IPS-NIHi11 (cell line): Measurements from ENCODE around the gene DOCK4.
A peak's percentile ranks its signal among the peaks of the same experiment; 100 is the strongest.

Experiments
- DNase-seq: peaks from one replicate; pipeline ENCODE4 v3.0.0; 2012; ENCODE audit warnings: mixed read lengths, low spot score

Gene DOCK4

DNA sequence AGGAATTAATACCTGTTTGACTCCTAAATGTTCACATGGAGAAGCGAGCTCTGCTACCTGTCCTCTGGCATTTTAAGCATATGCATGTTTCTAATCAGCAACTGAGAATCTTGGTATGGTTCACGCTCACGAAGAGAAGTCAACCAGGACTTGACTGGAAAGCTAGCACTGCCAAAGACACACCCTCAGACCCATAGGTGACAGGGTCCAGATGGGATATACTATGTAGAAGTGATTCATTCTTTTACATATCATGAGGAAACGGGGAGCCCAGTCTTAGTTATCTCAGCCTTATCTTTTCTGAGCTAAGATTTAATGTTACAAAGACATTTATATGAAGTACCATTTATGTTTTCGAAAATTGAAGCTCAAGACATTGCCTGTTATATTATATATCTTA, 313.0 kb downstream of the DOCK4 start:
- no peak for DNase-seq

DNA sequence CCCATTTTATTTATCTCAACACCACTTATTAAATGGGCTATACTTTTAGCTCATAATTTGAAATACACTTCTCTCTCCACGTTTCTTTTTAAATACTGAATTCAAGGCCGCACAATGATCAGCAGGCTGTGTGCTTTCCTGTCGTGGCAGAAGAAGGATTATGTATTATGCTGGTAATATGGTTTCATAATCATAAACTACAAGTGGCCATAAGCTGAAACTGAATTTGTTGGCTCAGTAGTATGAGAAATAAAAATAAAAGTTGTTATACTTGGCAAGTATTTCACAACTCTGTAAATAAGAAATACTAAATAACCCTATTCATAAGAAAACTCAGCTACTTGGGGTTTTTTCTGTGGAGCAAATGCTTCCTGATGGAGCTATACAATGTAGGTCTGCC, 313.6 kb downstream of the DOCK4 start:
- DNase-seq: no peak

GRCh38 chr7:111887734-111888133, 318.5 kb downstream of the DOCK4 start:
- DNase-seq: no peak

DNA sequence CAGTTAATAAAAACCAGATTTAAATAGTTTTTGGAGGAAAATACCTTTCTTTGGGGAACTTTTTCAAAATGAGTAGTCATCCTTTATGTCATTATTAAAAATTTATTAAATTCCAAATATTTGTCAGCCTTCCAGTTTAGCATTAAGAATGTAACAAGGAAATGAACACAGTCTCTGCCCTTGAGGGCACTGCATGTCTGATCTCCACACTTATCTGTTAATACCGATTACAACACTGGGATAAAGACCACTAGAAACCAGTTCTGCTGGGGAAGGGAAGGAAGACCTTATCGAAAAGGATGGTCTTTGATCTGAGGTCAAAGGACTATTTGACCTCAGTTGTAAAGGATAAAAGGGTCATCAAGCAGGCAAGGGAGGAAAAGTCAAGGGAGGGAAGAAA, 320.0 kb downstream of the DOCK4 start:
- DNase-seq: no peak

DNA sequence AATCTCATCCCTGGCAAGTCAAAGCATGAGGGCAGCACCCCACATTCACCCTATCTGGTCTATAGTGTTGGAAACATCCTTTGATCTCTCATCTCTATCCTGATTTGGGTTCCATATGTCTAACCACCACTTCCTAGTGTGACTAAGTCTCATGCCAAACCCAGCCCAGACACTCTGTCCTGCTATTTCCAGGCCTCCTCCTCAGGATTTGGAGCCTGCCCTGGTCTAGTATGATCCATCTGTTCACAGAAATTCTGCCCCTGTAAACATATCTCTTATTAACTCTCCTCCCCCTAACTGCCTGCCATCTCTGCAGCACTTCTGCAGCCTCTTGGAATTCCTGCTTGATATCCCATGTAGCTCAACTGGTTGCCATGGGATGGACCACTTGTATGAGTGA, 323.0 kb downstream of the DOCK4 start:
- no peak for DNase-seq

DNA sequence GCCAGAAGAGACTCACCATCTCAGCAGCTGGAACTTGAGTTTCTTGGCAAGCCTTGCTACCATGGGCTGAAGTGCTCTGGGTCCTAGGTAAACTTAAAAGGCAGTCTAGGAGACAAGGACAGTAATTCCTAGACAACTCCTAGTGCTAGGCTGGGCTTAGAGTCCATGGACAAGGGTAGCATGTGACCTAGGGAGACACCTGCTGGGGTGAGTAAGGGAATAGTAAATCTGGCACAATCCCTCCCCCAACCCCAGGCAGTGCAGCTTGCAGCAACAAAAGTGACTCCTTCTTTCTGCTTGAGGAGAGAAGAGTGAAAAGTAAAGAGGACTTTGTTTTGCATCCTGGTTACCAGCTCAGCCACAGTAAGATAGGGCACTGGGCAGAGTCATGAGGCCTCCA, 327.4 kb downstream of the DOCK4 start:
- DNase-seq: no peak

- DNase-seq: no peak
Measured at GRCh38 chr7:111877931-111878330, 328.3 kb downstream of the DOCK4 start.

- DNase-seq: peak; percentile 29
Measured at GRCh38 chr7:111873963-111874690, 332.1 kb downstream of the DOCK4 start.

GRCh38 chr7:111873326-111873646, 332.9 kb downstream of the DOCK4 start:
- no peak for DNase-seq

- DNase-seq: no peak
Measured at GRCh38 chr7:111872450-111873325, 333.5 kb downstream of the DOCK4 start.

DNA sequence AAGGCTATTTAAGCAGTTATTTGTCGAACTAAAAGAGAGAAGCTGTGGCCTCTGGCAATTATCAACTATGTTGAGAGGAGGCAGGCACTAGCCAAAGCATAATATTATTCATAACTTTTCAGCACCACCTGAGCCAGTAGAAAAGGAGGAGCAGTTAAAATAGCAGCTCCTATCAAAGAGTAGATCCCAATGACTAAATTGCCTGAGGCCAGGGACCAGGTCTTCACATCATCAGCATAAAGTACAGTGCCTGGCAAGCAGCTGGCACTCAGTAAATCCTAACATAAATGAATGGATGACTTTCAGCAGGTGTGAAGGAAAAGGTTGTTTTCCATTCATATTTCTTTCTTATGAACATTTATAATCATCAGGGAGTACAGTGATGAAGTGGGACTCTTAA, 334.9 kb downstream of the DOCK4 start:
- no peak for DNase-seq

GRCh38 chr7:111869280-111869679, 336.9 kb downstream of the DOCK4 start:
- no peak for DNase-seq

GRCh38 chr7:111867348-111867931, 338.8 kb downstream of the DOCK4 start:
- DNase-seq: no peak

DNA sequence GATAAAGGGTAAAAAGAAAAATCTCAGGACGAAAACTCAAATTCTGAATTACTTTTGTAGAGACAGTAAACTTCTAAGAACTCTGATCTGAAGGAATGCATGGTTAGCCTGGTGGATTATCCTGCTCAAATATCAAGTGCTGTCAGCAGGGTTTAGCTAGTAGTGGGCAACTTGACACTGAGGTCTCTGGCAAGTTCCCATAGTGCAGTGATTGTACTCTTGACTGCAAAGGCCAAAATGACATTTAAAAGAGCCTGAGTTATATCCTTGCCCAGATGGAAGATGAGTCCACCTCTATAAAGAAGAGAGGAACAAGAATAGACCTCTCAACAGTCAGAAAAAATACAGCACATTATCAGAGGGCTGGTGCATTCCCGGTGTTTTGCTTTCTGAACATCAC, 339.4 kb downstream of the DOCK4 start:
- DNase-seq: no peak

GRCh38 chr7:111865430-111865829, 340.8 kb downstream of the DOCK4 start:
- no peak for DNase-seq

DNA sequence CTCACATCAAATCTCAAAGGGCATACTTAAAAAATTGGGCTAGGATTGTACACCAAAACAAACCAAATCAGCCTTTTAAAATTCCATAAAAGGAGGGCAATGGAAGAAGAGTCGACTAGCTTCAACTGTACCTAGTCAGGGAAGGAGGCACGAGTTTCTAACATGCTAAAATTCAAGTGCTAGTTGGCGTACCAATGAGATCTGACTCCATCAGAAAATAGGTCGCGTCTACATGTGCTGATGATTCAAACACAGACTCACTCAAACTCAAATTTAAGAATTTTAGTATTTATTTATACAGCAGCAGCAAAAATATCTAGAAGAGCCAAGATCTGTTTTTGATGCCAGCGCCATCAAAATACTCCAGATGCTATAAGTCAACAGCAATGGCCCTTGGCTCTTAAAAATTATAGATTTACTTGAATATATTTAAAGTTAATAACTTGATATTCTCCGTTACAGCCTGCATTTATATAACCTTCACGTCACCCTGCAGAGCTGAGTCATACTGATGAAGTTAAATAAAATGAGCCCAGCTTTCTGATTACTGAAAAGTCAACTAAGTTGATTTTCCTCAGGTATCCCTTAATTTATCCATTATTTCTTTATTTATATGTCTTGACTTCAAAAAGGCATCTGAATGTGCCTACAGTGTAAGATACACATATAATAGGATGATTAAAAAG, 341.8 kb downstream of the DOCK4 start:
- DNase-seq: no peak

DNA sequence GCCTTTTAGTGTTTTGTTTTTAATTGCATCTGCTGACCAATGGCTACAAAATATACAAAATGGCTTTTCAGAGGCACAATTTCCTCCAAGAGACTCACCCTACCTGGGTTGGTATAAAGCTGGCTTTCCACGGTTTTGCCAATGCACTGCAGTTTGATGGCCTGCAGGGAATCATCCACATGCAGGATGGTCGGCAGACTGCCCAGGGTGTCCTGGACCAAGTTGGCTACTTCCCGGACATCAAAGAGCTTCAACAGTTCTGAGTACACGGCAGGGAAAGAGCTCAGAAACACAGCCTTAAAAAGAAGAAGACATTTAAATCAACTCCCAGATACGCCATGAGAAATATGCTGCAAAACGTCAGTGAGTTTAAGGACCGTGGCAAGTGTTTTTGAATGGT, 342.9 kb downstream of the DOCK4 start:
- DNase-seq: no peak

GRCh38 chr7:111860248-111860647, 346.0 kb downstream of the DOCK4 start:
- DNase-seq: no peak

DNA sequence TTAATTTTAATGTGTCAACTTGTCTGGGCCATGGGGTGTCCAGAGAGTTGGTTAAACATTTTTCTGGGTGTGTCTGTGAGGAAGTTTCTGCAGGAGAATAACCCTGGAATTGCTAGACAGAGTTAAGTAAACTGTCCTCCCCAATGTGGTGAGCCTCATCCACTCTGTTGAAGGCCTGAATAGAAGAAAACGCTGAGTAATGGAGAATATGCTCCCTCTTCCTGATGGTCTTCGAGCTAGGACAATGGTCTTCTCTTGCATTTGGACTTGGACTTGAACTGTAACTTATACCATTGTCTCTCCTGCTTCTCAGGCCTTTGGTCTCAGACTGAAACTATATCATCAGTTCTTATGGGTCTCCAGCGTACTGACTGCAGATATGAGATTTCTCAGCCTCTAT, 347.9 kb downstream of the DOCK4 start:
- no peak for DNase-seq

GRCh38 chr7:111855842-111856227, 350.4 kb downstream of the DOCK4 start:
- peak; percentile 18 for DNase-seq

DNA sequence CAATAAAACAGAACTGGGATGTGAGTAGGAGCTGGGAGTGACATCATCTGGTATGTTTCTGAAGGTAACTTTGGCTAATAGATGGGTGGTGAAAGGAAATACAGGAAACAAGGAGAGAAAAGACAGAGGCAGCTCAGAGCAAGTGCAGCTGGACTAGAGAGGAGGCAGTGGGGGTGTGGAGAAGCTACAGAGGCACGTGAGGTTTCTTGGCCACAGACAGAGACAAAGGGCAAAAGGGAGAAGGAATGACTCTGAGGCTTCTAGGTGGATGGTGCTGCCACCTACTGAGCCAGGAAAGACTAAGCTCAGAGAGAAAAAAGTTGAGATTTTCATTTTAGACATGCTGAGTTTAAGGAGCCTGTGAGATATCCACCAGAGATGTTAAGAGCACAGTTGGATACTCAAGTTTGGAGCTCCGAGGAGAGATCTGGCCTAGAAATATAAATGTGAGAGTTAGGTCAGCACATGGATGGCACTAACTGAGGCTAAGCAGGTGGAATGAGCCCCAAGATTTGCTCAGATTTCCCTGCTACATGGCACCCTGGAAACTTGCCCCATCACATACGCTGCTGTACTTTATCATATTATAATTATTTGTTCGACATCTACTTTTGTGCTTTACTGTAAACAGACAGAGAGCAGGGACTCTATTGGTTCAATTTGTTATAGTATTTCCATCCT, 350.9 kb downstream of the DOCK4 start:
- peak; percentile 55 for DNase-seq
